HepG2 (cell line): Measurements from ENCODE around the gene POLL. TPM values are rescaled to one million over a fixed set of nuclear protein-coding genes. Genes with fewer than 3 reads are reported as not detected.

ENCODE experiments used
- ADNP ChIP-seq: sonication (generic); formaldehyde crosslinking; IDR thresholded peaks from 2 replicates; pipeline ENCODE4 v1.4.0; 2020; ENCODE audit warnings: missing genetic modification reagents
- ATF3 ChIP-seq: sonication (generic); formaldehyde crosslinking; IDR thresholded peaks from 2 replicates; pipeline ENCODE4 v1.4.0; 2020; ENCODE audit warnings: missing genetic modification reagents
- CEBPG ChIP-seq: IDR thresholded peaks from 2 replicates; pipeline ENCODE4 v1.6.1; 2016
- CENPBD1 ChIP-seq: sonication (generic); formaldehyde crosslinking; IDR thresholded peaks from 2 replicates; pipeline ENCODE4 v1.8.0; 2022; ENCODE audit warnings: missing genetic modification reagents, low read depth, mild to moderate bottlenecking, borderline replicate concordance
- GMEB2 ChIP-seq: IDR thresholded peaks from 2 replicates; pipeline ENCODE4 v1.6.1; 2016; ENCODE audit warnings: missing biosample characterization, missing genetic modification reagents, low read depth
- HDAC1 ChIP-seq: sonication (generic); formaldehyde crosslinking; IDR thresholded peaks from 2 replicates; pipeline ENCODE4 v1.5.1; 2020; ENCODE audit warnings: mild to moderate bottlenecking, missing genetic modification reagents
- HMGXB4 ChIP-seq, 2 experiments: sonication (generic) in 1 of 2; formaldehyde crosslinking in 1 of 2; IDR thresholded peaks; 2 replicates each; pipeline versions ENCODE4 v1.4.0 to v1.6.1; 2018 to 2020; ENCODE audit warnings: missing genetic modification reagents in 2 of 2, borderline replicate concordance in 1 of 2, low read depth in 1 of 2, mild to moderate bottlenecking in 1 of 2, missing biosample characterization in 1 of 2
- KAT8 ChIP-seq: IDR thresholded peaks from 2 replicates; pipeline ENCODE4 v1.6.1; 2016; ENCODE audit warnings: missing genetic modification reagents, missing compliant biosample characterization
- MEIS1 ChIP-seq: sonication (generic); formaldehyde crosslinking; IDR thresholded peaks from 2 replicates; pipeline ENCODE4 v1.9.0; 2021; ENCODE audit warnings: mild to moderate bottlenecking, missing genetic modification reagents, moderate library complexity, borderline replicate concordance
- NFATC3 ChIP-seq: sonication (generic); formaldehyde crosslinking; IDR thresholded peaks from 2 replicates; pipeline ENCODE4 v1.5.1; 2020; ENCODE audit warnings: mild to moderate bottlenecking, missing genetic modification reagents
- SNAI1 ChIP-seq: sonication (generic); formaldehyde crosslinking; IDR thresholded peaks from 2 replicates; pipeline ENCODE4 v1.5.0; 2020; ENCODE audit warnings: mild to moderate bottlenecking, missing genetic modification reagents, borderline replicate concordance
- TCF7L2 ChIP-seq: IDR thresholded peaks from 2 replicates; pipeline ENCODE4 v1.6.1; 2011; ENCODE audit warnings: mild to moderate bottlenecking, low read depth, low read length, moderate library complexity
- ZFP91 ChIP-seq: sonication (generic); formaldehyde crosslinking; IDR thresholded peaks from 2 replicates; pipeline ENCODE4 v1.9.0; 2022; ENCODE audit warnings: missing genetic modification reagents, mild to moderate bottlenecking, borderline replicate concordance
- ZIK1 ChIP-seq: sonication (generic); formaldehyde crosslinking; IDR thresholded peaks from 2 replicates; pipeline ENCODE4 v1.5.0; 2020; ENCODE audit warnings: mild to moderate bottlenecking, low read depth, missing genetic modification reagents, borderline replicate concordance
- ZNF275 ChIP-seq: sonication (generic); formaldehyde crosslinking; IDR thresholded peaks from 2 replicates; pipeline ENCODE4 v1.8.0; 2022; ENCODE audit warnings: missing genetic modification reagents, mild to moderate bottlenecking, inconsistent platforms, borderline replicate concordance
- ZNF468 ChIP-seq: sonication (generic); formaldehyde crosslinking; IDR thresholded peaks from 2 replicates; pipeline ENCODE4 v1.8.0; 2022; ENCODE audit warnings: mild to moderate bottlenecking, moderate library complexity, missing genetic modification reagents
- ZNF724P ChIP-seq: sonication (generic); formaldehyde crosslinking; IDR thresholded peaks from 2 replicates; pipeline ENCODE4 v1.8.0; 2022; ENCODE audit warnings: missing genetic modification reagents, borderline replicate concordance
- ZNF777 ChIP-seq: sonication (generic); formaldehyde crosslinking; IDR thresholded peaks from 2 replicates; pipeline ENCODE4 v1.4.0; 2020; ENCODE audit warnings: missing genetic modification reagents
- ZNF782 ChIP-seq: sonication (generic); formaldehyde crosslinking; IDR thresholded peaks from 2 replicates; pipeline ENCODE4 v1.4.0; 2020; ENCODE audit warnings: missing genetic modification reagents, mild to moderate bottlenecking, borderline replicate concordance
- ZNF816 ChIP-seq: sonication (generic); formaldehyde crosslinking; IDR thresholded peaks from 2 replicates; pipeline ENCODE4 v1.8.0; 2022; ENCODE audit warnings: missing genetic modification reagents, mild to moderate bottlenecking, borderline replicate concordance
- ZSCAN12 ChIP-seq: sonication (generic); formaldehyde crosslinking; IDR thresholded peaks from 2 replicates; pipeline ENCODE4 v1.9.0; 2021; ENCODE audit warnings: mild to moderate bottlenecking, missing genetic modification reagents
- polyA plus RNA-seq, 8 experiments: library from polyadenylated mRNA; depleted of rRNA in 3 of 8; stranded (reverse) in 7 of 8; unstranded in 1 of 8; fragments of >200 nt; fragmentation: Illumina TruSeq in 4 of 8; extraction: Trizol in 4 of 8; gene quantifications; 2 replicates each; pipeline versions ENCODE4 v1.2.1 to v1.2.3, GENCODE V29; 2011 to 2016; ENCODE audit warnings: low read depth in 4 of 8, missing spikeins in 1 of 8, mixed read lengths in 1 of 8; ENCODE audit not compliant: insufficient read depth in 1 of 8
- total RNA-seq, 5 experiments: library from RNA; depleted of rRNA; stranded (reverse); fragments of >200 nt; fragmentation: Illumina TruSeq; extraction: Trizol; gene quantifications; 2 replicates each; pipeline ENCODE4 v1.2.3, GENCODE V29; 2016; ENCODE audit warnings: low read depth in 1 of 5

POLL gene
- total and polyA plus RNA-seq, 2 of the 13 experiments (the other 11 are each of a cell fraction or from before 2014, with no cell fraction given), result 13.8 to 19.1 TPM

- TF ChIP-seq ATF3 (0 out of 2 replicates have a peak, but pooled peaks have one; percentile 30), KAT8 (CRISPR knock-in tag) (peak; percentile 94), ZNF816 (CRISPR knock-in tag) (no peak), HMGXB4 (CRISPR knock-in tag; IDR thresholded peaks at IDR 0.05; ENCODE audit: borderline replicate concordance in 1 of 2, low read depth in 1 of 2) (peak; percentile 60 to 68; a peak in 3 of 4 replicates), CEBPG (CRISPR knock-in tag) (no peak; the same call in 1 of the 2 replicates), ZIK1 (CRISPR knock-in tag) (no peak), ADNP (CRISPR knock-in tag) (no peak), MEIS1 (CRISPR knock-in tag) (0 out of 2 replicates have a peak, but pooled peaks have one; percentile 41), NFATC3 (CRISPR knock-in tag) (peak; percentile 76; the same call in 1 of the 2 replicates), ZNF777 (CRISPR knock-in tag) (0 out of 2 replicates have a peak, but pooled peaks have one; percentile 29), CENPBD1 (no peak), TCF7L2 (no peak), ZNF724P (CRISPR knock-in tag) (no peak), GMEB2 (CRISPR knock-in tag) (no peak), ZFP91 (CRISPR knock-in tag) (peak; percentile 58; the same call in 1 of the 2 replicates), ZNF782 (peak; percentile 45; the same call in 1 of the 2 replicates), HDAC1 (CRISPR knock-in tag) (peak; percentile 96), ZSCAN12 (CRISPR knock-in tag) (no peak), ZNF468 (CRISPR knock-in tag) (no peak), ZNF275 (CRISPR knock-in tag) (peak; percentile 63; the same call in 1 of the 2 replicates), SNAI1 (CRISPR knock-in tag) (no peak)
Observed at GRCh38 chr10:101587725-101588653, at the start of gene POLL, which contains the start of gene DPCD (continued).
